Fibroblast of skin of left biceps (primary cell): Measurements from ENCODE around the gene PLGRKT.
"Not testable (repeated sequence)": the region's sequence is repeated elsewhere in the genome, so short reads cannot be mapped to it uniquely, and the experiment has no call there.

Experiments
- DNase-seq, 2 experiments: peaks; one replicate each; pipeline ENCODE4 v3.0.0-alpha.2; 2013; ENCODE audit warnings: low read depth in 2 of 2

Gene PLGRKT

GRCh38 chr9:5452286-5452609, 14.5 kb upstream of the PLGRKT start:
- no peak for DNase-seq

- peak; percentile 49 to 54 for DNase-seq
Observed at GRCh38 chr9:5450359-5451091, 12.8 kb upstream of the PLGRKT start, which contains the start of gene CD274. CD274 (plus strand) TSS chr9:5450542; CDS start chr9:5456114, 5,572 bp downstream.

DNA sequence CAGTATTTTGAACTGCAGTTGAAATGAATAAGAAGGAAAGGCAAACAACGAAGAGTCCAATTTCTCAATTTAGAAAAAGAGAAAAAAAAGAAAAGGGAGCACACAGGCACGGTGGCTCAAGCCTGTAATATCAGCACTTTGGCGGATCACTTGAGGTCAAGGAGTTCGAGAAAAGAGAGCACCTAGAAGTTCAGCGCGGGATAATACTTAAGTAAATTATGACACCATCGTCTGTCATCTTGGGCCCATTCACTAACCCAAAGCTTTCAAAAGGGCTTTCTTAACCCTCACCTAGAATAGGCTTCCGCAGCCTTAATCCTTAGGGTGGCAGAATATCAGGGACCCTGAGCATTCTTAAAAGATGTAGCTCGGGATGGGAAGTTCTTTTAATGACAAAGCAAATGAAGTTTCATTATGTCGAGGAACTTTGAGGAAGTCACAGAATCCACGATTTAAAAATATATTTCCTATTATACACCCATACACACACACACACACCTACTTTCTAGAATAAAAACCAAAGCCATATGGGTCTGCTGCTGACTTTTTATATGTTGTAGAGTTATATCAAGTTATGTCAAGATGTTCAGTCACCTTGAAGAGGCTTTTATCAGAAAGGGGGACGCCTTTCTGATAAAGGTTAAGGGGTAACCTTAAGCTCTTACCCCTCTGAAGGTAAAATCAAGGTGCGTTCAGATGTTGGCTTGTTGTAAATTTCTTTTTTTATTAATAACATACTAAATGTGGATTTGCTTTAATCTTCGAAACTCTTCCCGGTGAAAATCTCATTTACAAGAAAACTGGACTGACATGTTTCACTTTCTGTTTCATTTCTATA, 12.0 kb upstream of the PLGRKT start:
- DNase-seq = no peak

DNA sequence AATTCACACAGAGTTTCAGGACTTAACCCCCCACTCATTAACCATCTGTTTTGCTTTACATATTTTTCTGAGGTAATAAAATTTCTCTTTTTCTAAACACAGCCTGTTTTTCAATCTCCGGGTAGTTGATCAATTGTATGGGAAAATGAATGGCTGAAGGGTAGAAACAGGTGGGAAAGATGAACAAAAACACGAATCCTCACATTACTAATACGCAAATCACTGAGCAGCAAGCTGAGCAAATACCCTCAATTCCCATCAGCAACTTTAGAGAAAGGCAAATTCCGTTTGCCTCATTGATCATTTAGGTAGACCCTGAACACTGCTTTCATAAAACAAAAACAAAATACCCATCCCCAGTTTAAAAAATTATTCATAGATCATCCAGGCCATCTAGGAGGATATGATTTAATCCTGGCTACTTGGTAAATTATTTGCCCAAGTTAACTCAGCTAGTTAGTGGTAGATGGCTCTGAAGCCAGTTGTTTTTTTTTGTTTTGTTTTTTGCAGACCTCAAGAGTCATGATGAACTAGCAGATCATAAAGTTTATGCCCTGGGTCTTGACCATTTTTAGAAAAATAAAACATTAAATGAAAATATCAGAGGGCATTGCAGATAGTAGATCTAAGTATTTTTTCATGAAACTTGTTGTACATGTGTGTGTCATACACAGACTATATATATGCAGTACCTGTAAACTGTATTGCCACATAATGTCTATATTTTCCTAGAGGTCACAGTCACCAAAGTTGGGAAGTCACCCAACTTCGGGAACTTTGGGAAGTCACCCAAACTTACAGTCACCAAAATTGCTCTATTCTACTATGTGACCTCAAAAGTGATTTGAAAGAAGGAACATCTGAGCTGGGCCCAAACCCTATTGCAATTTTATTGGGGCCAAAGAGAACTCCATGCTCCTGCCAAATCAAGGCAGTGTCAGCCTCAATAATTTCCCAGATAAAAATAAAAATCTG, 11.0 kb upstream of the PLGRKT start:
- no peak for DNase-seq

DNA sequence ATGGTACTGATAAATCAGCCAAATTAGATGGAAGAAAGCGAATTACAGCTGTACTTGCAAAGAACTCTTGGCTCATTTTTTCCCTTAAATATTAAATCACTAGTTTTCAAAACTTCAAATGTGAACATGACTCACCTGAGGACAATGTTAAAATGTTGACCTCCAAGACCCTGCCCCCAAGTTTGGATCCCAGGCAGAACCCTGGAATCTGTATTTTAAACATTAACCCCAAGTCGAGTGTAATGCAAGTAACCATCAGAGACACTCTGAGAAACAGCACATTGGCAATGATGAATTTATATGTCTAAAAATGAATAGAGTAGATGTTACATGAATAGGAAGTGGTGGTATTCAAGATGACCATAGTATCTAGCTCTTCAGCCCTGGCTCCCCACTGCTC, 10.3 kb upstream of the PLGRKT start:
- DNase-seq = no peak

DNA sequence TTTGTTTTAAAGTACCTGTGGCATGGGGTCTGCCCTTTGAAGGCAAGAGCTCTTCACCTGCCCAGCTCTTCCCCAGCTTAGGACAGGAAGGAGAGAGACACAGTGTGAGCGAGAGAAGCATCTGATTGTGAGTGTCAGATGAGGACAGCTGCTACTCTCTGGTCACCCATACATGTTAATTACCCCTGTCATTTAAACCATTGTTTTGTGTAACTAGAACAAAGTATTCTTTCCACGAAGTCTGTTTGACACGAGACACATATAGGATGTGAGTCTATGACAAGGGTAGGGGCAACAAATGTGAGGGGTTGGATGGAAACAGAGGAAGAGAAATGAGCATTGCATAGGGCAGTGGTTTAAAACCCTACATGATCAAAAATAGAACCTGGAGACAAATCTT, 9.6 kb upstream of the PLGRKT start:
- no peak for DNase-seq

- DNase-seq = no peak
Observed at GRCh38 chr9:5446451-5447236, 8.9 kb upstream of the PLGRKT start.

DNA sequence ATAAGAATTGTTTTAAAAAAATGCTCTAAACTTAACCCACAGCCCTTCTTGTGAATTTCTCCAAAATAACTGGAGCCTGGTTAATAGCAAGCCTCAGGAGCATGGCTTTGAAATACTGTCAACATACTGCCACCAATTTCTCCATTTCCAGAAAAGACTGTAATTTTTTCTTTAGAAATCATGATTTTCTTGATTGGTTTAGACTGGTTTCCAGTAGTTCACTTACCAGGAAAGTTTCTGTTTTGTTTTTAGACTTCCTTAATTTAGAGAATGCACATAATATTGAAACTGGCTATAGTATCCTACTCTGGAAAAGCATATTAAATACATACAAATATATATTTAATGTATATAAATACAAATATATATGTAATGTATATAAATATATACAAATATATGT, 8.2 kb upstream of the PLGRKT start:
- DNase-seq = no peak

- DNase-seq = not testable (repeated sequence)
Observed at GRCh38 chr9:5445096-5445495, 7.4 kb upstream of the PLGRKT start.

- no peak for DNase-seq
Observed at GRCh38 chr9:5443850-5444249, 6.1 kb upstream of the PLGRKT start.

GRCh38 chr9:5442400-5443011, 4.8 kb upstream of the PLGRKT start:
- DNase-seq = no peak

DNA sequence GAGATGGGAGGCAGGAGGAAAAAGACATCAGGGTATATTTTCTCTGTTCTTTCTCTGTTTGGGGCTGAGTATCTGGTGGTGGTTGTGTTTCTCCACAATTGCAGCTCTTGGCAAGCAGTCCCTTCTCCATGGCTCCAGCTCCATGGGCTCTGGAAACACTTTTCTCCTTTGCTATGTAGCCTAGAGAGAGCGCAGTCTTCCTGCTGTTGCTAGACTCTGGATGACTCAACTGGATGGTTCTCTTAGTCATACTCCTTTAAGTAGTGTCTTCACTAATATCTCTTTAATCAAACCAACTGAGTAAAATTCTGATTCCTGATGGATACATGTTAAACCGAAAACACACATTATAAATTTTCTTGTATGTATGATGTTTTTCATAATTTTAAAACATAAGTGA, 3.3 kb upstream of the PLGRKT start:
- no peak for DNase-seq

DNA sequence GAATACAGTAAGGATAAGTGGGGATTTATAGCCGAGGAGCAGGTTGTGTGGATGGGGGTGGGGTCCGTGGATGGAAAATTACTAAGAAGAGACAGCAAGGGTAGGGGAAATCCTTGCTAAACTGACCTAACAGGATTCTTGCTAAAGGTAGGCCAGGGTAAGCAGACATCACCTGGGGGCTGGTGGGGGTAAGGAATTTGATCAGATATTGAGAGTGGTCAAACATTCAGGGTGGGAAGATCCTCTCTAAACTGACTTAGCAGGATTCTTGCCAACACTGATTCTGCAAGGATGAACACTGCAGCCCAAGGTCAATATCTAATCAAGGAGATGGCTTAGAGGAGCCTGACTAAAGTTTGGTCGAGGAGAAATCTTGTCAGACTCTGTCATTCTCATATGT, 2.7 kb upstream of the PLGRKT start:
- DNase-seq = no peak

DNA sequence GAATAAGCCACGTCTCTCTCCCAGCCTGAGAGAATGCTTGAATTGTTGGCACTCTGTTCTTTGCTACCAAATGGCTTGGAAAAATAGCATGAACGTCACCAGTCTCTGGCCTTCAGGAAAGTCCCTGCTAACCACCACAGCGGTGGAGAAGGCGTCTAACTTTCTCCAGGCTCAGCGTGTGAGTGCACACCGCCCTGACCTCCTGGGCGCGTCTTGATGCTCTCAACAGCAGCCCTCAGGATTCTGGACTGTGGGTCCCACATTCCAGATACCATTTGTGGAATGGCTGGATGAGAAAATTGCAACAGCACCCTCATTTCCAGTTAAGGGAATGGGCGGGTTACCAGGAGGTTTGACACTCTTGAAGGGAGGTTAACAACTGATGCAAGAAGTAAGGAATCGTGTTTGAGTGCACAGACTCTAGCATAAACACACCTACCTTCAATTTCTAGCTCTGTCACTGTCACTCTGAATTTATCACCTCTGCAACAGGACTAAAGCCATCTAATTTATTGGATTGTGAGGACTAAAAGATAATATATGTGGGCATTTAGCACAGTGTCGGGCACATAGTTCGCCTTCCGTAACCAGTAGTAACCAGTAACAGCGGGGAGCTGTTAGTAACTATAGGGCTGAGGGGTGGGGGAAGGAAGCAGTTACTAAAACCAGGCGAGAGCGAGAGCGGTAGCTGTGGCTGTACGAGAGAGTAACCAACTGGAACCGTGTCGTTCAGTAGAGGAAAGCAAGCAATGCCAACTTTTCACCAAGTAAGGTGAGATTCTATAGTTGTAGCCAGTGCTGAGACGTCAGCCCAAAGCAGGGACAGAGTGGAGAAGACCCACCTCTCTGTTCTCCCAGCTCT, 807 bp upstream of the PLGRKT start:
- no peak for DNase-seq

- DNase-seq = no peak
Observed at GRCh38 chr9:5436441-5436840, 1.3 kb downstream of the PLGRKT start.

DNA sequence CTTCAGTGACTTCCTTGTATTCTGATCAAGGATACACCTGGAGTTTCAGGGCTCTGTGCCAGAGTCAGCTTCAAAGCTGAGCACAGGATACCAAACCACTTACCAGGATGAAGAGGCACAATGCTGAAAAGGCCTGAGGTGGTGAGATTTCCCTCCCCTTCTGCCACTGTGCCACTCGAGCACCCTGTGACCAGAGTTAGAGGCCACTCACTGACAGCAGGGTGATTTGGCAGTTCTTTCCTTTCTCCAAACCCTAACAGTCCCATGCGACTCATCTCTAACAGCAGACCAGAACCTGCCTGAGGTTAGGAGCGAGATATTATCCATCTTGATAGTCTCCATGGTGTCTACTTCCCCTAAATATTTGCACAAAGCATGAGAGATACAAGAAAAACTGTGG, 1.8 kb downstream of the PLGRKT start:
- no peak for DNase-seq

- DNase-seq = not testable (repeated sequence)
Observed at GRCh38 chr9:5433841-5434810, 3.6 kb downstream of the PLGRKT start.

DNA sequence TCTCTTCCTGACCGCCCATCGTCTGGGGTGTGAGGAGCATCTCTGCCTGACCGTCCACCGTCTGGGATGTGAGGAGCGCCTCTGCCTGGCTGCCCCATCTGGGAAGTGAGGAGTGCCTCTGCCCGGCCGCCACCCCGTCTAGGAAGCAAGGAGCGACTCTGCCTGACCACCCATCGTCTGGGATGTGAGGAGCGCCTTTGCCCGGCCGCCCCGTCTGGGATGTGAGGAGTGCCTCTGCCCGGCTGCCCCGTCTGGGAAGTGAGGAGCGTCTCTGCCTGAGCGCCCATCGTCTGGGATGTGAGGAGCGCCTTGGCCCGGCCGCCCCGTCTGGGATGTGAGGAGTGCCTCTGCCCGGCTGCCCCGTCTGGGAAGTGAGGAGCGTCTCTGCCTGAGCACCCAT, 4.4 kb downstream of the PLGRKT start:
- not testable (repeated sequence) for DNase-seq

DNA sequence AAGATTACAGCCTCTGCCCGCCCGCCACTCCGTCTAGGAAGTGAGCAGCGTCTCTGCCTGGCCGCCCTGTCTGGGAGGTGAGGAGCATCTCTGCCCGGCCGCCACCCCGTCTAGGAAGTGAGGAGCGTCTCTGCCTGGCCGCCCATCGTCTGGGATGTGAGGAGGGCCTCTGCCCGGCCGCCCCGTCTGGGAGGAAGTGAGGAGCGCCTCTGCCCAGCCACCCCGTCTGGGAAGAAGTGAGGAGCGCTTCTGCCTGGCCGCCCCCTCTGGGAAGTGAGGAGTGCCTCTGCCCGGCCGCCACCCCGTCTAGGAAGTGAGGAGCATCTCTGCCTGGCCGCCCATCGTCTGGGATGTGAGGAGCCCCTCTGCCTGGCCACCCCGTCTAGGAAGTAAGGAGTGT, 4.8 kb downstream of the PLGRKT start:
- not testable (repeated sequence) for DNase-seq
